Left ventricle myocardium inferior (tissue), 1 donor: ENCODE results near the gene OIP5. TPM values are rescaled to one million over a fixed set of nuclear protein-coding genes. Genes with fewer than 3 reads are reported as not detected.
"Not testable (repeated sequence)": the region's sequence is repeated elsewhere in the genome, so short reads cannot be mapped to it uniquely, and the experiment has no call there.

Source experiments
- DNase-seq: peaks from one replicate; pipeline ENCODE4 v3.0.0-alpha.2; 2020
- H3K27ac ChIP-seq: fragments of 200-600 bp; replicated peaks from 2 replicates; pipeline ENCODE4 v1.8.0; 2021
- H3K27me3 ChIP-seq: fragments of 200-600 bp; 2 replicates; pipeline ENCODE4 v1.8.0; 2021; ENCODE audit warnings: low read depth
- H3K36me3 ChIP-seq: fragments of 200-600 bp; 2 replicates; pipeline ENCODE4 v1.8.0; 2021
- H3K4me1 ChIP-seq: fragments of 200-600 bp; 2 replicates; pipeline ENCODE4 v1.8.0; 2021
- H3K4me3 ChIP-seq: fragments of 200-600 bp; 2 replicates; pipeline ENCODE4 v1.8.0; 2021; ENCODE audit warnings: mild to moderate bottlenecking, moderate library complexity
- H3K9me3 ChIP-seq: fragments of 200-600 bp; replicated peaks from 2 replicates; pipeline ENCODE4 v1.8.0; 2021
- CTCF ChIP-seq: fragments of 200-600 bp; IDR thresholded peaks from 2 replicates; pipeline ENCODE4 v1.8.0; 2021; ENCODE audit warnings: antibody characterized with exemption, mild to moderate bottlenecking, borderline replicate concordance
- intact Hi-C: fragments of 100-400 bp; cut with micrococcal nuclease; formaldehyde crosslinking; loops from one replicate; pipeline ENCODE4 v1.11.0; 2022
- total RNA-seq: library from RNA; stranded (reverse); fragmentation: NEBNext Ultra II Directional; extraction: Animal tissue kit (Norgen Biotek cat#: 25700); gene quantifications from one replicate; pipeline ENCODE4 v1.2.1, GENCODE V29; 2021
- donor health status: DM: no; HTN: yes; CAD: no; lungs with severe emphysema.

Gene OIP5
- total RNA-seq, 1 donor from 2014 or later: 0.19 TPM

DNA sequence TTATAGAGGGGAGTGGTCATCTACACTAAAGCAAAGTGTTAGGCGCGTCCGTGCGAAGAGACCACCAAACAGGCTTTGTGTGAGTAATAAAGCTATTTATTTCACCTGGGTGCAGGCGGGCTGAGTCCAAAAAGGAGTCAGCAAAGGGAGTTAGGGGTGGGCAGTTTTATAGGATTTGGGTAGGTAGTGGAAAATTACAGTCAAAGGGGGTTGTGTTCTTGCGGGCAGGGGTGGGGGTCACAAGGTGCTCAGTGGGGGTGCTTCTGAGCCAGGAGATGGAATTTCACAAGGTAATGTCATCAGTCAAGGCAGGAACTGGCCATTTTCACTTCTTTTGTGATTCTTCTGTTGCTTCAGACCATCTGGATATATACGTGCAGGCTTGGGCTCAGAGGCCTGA, 47.1 kb downstream of the OIP5 start:
- Histone ChIP-seq H3K9me3 (no peaks in the 10 kb centered on the region), H3K4me3 (peak overlapping the region; percentile 98), H3K27ac (peak overlapping the region; percentile 98), H3K4me1 (peaks cover 62% of the 10 kb centered on the region), H3K36me3 (peaks cover 47% of the 10 kb centered on the region), H3K27me3 (no peaks in the 10 kb centered on the region)
- DNase-seq: no peak
- no peak for TF ChIP-seq CTCF
- intact Hi-C loops: no loop called here

GRCh38 chr15:41284427-41285177, 47.8 kb downstream of the OIP5 start:
- H3K4me1 ChIP-seq: peaks cover 62% of the 10 kb centered on the region
- DNase-seq: no peak
- no peaks in the 10 kb centered on the region for H3K9me3 ChIP-seq
- H3K4me3 ChIP-seq: peak overlapping the region; percentile 98
- no peak for TF ChIP-seq CTCF
- intact Hi-C loops: no loop called here
- peaks cover 51% of the 10 kb centered on the region for H3K36me3 ChIP-seq
- peak overlapping the region; percentile 98 for H3K27ac ChIP-seq
- no peaks in the 10 kb centered on the region for H3K27me3 ChIP-seq

- peak; percentile 98 for DNase-seq
- Histone ChIP-seq H3K4me3 (peak overlapping the region; percentile 98), H3K9me3 (no peaks in the 10 kb centered on the region), H3K27me3 (no peaks in the 10 kb centered on the region), H3K4me1 (peaks cover 56% of the 10 kb centered on the region), H3K27ac (peak overlapping the region; percentile 98), H3K36me3 (peaks cover 53% of the 10 kb centered on the region)
- TF ChIP-seq CTCF: no peak
- intact Hi-C loops: no loop called here
These were observed 48.6 kb downstream of the OIP5 start for GRCh38 chr15:41283653-41284426.

DNA sequence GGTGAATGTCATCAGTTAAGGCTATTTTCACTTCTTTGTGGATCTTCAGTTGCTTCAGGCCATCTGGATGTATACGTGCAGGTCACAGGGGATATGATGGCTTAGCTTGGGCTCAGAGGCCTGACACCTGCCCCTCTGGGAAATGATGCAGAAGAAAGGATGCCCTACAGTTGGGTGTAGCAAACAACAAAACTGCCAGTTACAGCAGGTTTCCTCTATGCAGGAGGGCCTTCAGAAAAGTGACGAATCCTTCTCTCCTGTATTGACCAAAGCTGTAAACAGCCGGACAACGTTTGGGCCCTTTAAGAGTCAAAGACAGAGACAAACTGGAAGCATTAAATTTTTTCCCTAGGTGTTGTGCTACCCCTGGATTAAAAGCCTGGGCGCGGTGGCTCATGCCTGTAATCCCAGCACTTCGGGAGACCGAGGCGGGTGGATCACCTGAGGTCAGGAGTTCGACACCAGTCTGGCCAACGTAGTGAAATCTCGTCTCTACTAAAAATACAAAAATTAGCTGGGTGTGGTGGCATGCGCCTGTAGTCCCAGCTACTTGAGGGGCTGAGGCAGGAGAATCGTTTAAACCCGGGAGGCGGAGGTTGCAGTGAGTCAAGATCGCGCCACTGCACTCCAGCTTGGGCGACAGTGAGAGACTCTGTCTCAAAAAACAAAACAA, 49.3 kb downstream of the OIP5 start:
- intact Hi-C loops, H3K27me3 ChIP-seq, DNase-seq, H3K9me3 ChIP-seq: not testable (repeated sequence)
- H3K36me3 ChIP-seq: peaks cover 53% of the 10 kb centered on the region
- H3K4me1 ChIP-seq: peaks cover 49% of the 10 kb centered on the region
- peak overlapping the region; percentile 98 for H3K27ac ChIP-seq
- peak overlapping the region; percentile 98 for H3K4me3 ChIP-seq

DNA sequence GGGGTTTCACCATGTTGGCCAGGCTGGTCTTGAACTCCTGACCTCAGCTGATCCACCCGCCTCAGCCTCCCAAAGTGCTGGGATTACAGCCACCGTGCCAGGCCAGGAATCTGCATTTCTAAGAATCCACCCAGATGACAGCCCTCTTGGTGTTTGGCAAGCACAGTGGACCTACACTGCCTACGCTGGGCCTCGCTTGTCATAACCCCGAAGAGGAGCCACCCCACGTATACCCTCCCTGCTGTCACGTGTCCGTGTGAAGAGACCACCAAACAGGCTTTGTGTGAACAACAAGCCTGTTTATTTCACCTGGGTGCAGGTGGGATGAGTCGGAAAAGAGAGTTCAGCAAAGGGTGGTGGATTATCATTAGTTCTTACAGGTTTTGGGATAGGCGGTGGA, 50.0 kb downstream of the OIP5 start:
- H3K9me3 ChIP-seq, DNase-seq, H3K27ac ChIP-seq, H3K4me3 ChIP-seq, intact Hi-C loops, H3K27me3 ChIP-seq: not testable (repeated sequence)
- peaks cover 42% of the 10 kb centered on the region for H3K4me1 ChIP-seq
- H3K36me3 ChIP-seq: peaks cover 53% of the 10 kb centered on the region

- no peak overlapping the region for H3K27ac ChIP-seq
- H3K9me3 ChIP-seq: no peaks in the 10 kb centered on the region
- peaks cover 50% of the 10 kb centered on the region for H3K36me3 ChIP-seq
- H3K27me3 ChIP-seq: no peaks in the 10 kb centered on the region
- intact Hi-C loops: no loop called here
- TF ChIP-seq CTCF: no peak
- DNase-seq: no peak
- no peak overlapping the region for H3K4me3 ChIP-seq
- peaks cover 30% of the 10 kb centered on the region for H3K4me1 ChIP-seq
These were observed 51.2 kb downstream of the OIP5 start for GRCh38 chr15:41281236-41281635.
